Kidney tubule cell (primary cell): ENCODE results near the gene TMIGD1.

Experiments
- DNase-seq: peaks from one replicate; pipeline ENCODE4 v3.0.0-alpha.2; 2018; ENCODE audit warnings: low spot score

Gene TMIGD1, protein sequence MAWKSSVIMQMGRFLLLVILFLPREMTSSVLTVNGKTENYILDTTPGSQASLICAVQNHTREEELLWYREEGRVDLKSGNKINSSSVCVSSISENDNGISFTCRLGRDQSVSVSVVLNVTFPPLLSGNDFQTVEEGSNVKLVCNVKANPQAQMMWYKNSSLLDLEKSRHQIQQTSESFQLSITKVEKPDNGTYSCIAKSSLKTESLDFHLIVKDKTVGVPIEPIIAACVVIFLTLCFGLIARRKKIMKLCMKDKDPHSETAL

DNA sequence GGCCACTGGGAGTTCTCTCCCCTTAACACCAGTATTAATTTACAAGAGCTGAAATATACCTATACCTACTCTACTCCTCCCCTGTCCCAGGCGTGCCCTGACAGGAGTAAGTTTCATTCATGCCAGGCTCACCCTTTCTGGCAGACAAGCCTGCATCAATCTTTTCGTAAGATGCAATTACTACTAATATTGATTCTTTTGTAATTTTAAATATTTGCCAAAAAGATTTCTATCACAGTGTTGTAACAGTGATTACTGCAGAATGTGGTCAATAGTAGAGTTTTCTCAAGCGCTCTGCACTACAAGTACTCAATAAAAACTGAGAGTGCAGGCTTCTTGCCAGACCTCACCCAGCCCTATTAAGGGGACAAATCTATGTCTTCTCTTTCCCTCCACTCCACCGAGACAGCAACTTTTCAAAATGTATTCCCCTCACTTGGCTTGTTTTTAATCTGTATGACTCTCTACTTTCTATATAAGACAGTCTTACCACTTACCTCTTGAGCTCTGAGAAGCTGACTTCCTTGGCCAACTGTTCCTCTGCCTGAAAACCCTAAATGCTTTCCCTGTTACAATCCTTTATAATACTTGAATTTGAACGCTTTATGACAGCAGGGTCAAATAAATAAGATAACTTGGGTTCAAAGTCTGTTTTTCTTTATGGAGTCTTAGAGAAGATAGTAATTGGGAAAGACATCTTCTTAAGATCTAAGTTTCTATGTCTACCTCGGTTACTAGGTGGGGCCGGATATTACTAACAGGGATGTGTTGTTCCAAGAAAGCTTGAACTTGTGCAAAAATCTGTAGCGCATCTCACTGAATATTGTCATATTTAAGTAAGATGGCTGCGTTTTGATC, at the start of gene TMIGD1:
TMIGD1 (minus strand) TSS at position 555 of the 858 bp plus-strand sequence. CDS start 1,924 bp downstream, outside the sequence.
- no peak for DNase-seq

DNA sequence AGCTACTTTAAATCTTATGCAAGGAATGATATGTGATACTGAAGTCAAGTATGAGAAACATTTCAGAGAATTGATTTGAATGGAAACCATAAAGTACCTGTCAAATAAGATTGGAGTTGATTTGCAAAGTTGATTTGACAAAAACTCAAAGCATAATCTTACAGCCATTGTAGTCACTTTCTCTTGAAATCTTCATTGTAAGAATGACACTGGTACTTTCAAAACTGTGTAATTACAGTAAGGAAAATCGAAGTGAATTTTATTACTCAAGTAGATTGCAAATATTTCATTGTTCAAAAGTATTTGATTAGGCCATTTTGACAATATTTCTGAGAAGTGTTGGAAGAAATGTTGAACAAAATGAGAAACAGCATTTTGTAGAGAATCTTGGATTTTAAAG, 48.5 kb upstream of the TMIGD1 start:
- DNase-seq = no peak

DNA sequence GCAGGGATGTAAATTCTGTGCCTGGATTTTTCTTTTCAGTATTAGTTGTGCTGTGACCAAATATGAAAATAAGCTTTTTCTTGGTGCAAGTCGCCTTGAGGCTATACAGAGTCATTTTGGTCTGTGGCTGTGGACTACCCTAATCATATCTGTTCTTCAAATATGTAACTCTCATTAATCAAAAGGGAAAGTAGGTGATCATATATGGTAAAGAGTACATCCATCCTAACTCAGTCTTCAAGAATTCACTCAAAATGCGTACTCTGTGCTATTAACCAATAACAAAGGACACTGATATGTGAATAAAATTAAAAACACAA, 47.4 kb upstream of the TMIGD1 start:
- no peak for DNase-seq

DNA sequence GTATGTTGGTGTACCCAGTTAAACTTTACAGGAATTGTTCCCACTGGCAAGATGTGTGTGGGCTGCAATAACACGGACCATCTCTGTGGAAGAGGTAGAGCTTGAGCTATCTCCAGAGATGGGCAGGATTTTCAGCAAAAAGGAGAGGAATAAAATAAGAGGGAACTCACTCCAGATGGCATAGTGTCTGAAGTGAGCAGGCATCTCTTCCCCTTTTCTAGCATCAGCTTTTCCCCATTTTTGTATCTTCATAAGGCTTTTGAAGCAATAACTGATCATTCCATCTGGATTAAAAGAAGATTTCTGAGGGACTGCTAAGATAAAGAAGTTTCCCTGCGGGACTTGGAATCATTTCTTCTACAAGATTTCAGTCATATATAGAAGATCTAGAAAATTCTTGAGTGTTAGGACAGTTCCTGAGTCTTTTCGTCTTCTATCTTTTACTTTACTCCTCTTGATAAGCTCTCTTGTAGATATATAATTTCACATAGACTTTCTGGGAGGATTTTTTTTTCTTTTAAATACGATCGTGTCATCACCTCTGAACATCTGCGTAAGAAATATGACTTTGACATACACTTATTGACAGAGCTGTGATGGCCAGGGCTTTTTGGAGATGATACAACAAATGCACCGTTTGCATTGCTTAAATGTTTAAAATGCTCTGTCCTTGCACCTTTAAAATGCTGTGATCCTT, 46.9 kb upstream of the TMIGD1 start:
- DNase-seq = no peak

DNA sequence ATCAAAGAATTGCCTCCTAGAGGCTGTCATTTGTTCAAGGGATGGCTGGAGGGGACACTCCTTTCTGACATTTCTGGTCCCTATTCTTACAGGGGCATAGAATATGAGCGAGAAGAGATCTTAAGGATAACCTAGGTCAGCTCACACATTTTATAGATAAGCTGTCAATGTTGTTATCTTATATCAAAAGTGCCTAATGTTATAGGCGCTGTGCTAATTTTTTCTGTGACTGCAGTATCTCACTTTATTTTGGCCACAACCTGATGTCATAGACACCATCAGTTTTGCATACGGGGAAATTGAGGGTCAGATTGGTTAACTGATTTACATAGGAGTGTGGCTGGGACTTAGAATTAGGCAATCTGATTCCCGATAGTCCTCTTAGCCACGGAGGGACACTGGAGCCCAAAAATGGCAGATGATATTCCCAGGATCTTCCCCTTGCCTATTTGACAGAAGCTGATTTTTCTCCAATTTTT, 46.1 kb upstream of the TMIGD1 start:
- DNase-seq = peak; percentile 22

DNA sequence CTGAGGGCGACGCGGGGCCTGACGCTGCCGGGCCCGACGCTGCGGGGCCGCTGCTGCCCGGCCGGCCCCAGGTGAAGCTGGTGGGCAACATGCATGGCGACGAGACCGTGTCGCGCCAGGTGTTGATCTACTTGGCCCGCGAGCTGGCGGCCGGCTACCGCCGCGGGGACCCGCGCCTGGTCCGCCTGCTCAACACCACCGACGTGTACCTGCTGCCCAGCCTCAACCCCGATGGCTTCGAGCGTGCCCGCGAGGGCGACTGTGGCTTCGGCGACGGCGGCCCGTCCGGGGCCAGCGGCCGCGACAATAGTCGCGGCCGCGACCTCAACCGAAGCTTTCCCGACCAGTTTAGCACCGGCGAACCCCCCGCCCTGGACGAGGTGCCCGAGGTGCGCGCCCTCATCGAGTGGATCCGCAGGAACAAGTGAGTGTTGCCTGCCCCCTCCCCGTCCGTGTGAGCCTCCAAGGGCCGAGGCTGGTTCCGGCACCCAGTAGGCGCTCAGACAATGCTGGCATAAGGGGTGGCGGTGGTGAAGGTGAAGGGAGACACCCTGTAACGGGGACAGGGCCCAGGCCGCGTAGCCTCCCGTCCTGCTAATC, 45.5 kb upstream of the TMIGD1 start:
- DNase-seq = peak; percentile 22

DNA sequence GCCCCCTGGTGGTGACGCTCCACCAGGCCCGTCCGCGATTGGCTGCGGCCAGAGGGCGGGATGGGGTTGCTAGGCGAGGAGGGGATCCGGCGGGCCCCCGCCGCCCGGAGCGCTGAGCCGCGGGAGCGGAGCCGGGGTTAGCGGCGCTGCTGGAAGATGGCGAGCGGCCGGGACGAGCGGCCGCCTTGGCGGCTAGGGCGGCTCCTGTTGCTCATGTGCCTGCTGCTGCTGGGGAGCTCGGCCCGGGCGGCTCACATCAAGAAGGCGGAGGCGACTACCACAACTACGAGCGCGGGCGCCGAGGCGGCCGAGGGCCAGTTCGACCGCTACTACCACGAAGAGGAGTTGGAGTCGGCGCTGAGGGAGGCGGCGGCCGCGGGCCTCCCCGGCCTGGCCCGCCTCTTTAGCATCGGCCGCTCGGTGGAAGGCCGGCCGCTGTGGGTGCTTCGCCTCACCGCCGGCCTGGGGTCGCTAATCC, 45.0 kb upstream of the TMIGD1 start, which contains the start of gene CPD:
CPD (plus strand) TSS at position 103 of the 478 bp plus-strand sequence; CDS start at position 157, 54 bp downstream.
- DNase-seq = peak; percentile 95

DNA sequence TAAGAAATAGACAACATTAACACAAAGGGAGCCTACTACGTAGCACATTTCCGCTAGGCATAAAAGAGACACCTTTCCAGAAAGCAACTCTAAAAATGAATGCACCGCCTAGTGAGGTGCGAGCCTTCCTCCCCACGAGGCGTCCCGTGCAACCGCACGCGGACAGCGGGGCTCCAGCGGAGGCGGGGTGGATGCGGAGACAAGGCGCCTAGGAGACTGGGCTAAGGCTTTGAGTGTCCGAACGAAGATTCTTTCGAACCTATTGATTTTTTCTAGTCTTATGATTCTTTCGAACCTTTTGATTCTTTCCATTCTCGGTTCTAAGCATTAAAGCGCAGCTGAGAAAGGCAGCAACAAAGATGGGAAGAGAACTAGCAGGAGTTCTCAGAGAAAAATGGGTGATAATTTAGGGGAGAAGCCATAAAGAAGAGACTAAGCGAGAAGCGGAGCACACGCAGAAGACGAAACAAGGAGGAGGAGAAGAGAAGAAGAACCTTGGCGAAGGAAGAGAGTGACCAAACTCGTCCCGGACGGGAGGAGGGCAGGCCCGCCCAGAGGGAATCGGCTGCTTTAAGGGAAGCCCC, 44.5 kb upstream of the TMIGD1 start:
- peak; percentile 46 for DNase-seq

DNA sequence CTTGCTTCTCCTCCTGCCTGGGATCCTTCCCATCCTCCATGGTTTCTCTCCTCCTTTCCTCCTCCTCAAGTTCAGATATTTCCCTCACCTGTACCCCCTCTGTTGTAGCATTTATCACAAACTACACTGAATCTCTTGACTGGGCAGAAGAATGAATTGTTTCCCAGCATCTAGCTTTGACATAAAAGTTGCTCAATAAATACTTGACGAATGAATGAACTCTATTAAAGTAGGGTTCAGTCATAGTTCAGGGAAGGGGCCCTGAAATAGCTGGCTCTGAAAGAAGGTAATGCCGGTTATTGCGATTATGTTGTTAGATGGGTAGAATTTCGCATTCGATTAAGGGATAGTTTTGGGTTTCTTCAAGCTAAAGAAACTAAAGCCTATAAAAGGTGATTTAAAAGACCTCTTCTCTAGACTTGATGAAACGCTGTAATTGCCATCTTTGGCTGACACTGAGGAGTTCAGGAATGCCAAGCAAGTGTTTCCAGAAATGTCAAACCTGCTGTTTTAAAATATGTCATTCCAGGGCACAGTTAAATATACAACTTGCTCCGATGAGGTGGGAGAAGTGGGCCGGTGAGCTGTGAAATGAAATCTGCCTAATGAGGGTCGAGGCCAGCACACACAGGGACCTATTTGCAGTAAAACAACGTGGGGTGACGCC, 43.9 kb upstream of the TMIGD1 start:
- no peak for DNase-seq

DNA sequence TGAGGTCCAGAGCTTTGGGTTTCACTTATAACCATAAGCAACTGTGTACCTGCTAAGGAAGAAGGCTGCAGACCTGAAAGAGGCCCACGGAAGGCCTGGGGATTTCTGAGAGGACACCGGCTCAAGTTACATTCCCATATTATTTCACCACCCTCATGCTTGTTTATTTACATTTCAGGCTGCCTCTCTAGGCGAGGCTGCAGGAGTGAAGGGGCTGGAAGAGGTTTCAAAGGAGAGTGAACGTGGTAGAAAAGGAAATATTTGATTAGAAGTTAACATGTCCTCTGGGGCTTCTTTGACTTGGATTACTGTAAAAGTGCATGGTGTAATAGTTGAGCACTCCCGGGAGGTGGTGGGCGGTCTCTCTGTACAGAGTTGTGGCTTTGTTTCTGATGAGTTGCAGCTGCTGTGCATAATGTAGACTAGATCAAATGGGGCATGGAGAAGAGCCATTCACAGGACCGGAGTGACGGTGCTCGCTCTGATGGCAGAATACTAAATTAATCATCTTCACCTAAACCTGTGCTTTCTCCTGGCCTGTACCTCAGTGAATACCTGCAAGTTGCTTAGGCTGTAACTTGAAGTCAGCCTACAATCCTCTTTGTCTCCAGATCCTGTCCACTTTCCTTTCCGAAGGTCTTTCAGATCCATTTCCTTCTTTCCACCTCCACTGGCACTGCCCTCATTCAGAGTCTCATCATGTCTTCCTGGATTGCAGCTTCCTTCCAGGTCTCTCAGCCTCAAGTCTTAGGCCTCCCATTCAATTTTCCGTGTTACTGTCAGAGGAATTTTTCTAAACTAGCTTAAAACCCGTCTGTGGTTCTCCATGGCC, 43.0 kb upstream of the TMIGD1 start:
- DNase-seq = no peak

DNA sequence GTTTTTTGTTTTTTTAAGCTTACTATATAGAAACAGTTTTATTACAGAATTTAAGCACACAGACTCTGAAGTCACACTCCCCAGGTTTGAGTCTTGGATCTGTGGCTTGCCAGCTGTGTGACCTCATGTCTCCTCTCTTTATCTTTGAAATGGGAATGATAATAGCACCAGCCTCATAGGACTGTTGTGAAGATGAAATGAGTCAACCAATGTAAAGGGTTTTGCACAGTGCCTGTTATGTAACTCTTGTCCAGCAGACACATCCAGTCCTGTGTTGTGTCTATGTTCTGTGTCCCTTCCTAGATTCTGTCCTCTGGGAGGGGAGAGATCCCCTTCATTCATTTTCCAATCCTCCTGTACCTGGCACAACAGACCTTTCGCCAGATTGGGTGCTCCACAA, 41.8 kb upstream of the TMIGD1 start:
- DNase-seq = no peak

DNA sequence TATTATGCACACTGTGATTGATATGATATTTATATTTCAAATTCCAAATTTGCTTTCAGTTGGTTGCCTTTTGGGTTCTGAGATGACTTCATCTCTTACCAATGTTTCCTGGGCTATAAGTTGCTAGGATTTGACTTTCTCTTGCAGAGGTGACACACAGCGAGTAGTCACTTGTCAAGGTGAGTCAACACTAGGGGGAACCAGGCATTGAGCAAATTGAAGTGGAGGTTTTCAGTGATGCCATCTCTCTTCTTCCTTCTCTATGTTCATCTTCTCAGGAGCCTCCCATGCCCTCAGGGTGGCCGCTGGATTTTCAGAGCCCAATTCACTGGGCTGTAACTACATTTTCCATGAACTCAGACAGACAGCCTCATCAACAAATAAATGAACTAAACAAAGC, 38.9 kb upstream of the TMIGD1 start:
- DNase-seq = peak; percentile 92

DNA sequence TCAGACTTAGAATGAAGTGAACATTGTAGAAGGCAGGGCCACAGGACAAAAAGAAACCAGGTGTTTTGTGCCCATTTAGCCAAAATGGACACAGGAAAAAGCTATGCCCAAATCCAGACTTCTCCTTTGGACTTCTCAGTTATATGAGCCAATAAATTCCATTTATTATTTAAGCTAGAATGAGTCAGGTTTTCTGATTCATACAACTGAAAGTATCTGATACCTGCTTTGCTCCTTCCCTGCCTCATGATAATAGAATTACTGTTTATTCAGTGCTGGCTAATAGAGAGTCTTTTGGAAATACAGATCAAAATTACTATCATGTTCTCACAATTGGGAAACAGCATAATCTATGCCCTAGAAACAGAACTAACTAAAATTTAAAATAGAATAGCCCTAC, 36.1 kb upstream of the TMIGD1 start:
- peak; percentile 64 for DNase-seq

DNA sequence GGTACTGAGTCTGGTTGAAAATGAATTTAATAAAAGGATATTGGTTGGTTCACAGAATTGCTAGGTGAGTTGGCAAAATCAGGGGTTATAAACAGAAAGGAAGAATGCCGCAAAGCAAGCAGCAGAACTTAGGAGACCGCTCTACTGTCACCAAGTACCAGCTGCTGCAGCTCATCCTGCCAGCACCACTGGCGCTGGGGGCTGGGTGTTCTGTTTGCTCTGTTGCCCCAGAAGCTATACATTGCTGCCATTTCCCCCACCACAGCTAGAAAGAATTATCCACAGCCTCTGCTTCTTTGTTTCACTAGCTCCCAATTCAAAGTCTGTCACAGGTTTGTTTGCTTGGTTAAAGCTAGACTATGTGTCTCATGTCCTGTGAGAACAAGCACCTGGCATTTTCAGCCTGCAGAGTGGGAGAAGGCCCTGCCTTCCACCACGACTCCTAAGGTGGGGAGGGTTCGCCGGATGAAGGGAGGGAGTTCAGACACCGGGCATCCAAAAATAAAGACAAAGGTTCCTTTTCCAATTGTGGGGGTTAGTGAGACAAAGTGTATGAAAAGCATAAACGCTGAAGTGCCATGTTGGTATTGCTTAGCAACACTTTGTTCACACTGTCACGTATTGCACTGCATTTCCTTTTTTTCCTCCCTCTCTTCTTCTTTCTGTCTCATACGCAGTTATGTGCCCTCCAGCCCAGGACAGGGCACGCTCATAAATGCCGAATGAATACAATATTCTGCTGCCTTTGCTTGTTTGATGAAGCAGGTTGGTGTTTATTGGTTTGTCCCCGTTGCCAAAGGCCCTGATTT, 35.3 kb upstream of the TMIGD1 start:
- no peak for DNase-seq

DNA sequence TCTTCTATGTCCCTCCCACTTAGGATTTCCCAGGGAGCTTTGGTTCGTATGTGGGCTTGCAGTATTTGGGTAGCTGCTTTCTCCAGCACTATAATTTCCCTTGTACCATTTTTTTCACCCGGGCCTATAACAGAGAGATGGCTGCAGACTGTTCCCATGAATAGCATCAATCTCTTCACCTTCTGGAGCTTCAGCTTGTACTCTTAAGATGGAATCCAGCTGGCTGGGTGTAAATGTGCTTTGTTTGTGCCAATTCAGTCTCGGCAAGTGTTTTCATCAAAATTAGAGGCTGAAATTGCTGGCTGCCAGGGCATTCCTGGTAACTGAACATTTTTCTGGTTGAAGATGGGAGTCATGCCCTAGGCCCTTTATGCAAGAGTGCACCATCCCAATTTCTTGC, 32.7 kb upstream of the TMIGD1 start:
- no peak for DNase-seq

DNA sequence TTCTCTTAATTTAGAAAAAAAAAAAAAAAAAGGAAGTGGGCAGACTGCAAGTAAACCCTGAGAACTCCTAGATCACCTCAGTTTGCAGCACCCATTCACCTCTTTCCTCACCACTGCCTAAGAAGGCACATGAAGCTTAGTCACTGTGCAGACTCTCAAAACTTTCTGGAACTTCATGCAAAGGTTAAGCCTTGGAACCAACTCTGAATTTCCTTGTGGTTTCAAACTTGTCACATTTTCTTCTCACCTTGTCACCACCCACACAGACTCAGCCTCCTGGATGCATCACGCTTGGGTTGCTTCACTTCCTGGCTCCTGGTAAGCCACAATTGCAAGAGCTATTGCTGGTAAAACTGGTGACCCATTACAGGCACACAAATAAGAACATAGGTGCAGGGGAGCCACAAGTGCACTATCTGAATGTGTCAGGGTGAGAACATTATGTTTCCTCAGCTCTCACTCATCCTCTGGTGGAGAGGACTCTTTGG, 29.9 kb upstream of the TMIGD1 start:
- DNase-seq = peak; percentile 100

DNA sequence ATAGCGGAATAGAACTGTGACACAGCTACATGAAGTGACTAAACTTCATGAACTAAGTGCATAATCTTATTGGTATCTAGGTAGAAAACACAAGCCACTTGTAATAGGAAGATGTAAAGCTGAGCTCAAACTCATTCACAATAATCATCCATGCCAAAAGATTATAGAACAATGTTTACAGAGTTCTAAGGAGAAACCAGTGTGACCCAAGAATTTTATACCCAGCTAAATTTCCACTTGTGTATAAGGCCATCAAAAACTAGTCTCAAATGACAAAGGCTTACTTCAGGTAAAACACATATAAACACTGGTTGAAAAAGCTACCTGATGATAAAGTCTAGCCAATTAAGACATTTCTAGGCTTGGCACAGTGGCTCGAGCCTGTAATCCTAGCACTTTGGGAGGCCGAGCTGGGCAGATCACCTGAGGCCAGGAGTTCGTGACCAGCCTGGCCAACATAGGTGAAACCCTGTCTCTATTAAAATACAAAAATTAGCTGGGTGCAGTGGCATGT, 28.0 kb upstream of the TMIGD1 start:
- no peak for DNase-seq

DNA sequence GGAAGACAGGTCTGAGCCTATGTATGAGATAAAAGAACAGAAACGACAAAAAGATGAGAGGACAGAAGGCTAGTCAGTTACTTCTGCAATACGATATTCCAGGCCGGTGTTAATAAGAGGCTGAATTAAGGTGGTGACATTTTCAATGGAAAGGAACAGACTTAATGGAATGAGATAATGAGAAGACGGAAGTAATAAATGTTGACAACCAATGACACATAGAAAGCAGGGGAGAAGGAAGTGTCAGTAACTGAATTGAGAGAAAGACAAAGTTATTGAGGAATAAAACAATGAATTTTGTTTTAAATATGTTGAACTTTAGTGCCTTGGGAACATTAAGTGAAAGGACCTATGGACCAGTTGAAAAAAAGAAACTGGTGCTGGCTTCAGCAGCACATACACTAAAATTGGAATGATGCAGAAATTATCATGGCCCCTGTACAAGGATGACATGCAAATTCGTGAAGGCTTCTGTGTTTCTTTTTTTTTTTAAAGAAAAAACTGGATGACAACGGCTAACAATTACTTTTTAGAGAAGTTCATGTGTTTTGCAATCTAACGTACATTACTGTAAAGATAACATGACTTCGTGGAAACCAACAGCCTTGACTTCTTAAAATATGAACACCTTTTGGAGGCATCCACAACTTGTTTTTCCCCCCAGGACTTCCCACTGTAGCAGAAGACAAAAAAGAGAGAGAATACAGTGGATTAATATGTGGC, 26.4 kb upstream of the TMIGD1 start:
- DNase-seq = no peak
